Measurements from ENCODE around the gene MYL7. TPM values are rescaled to one million over a fixed set of nuclear protein-coding genes. Genes with fewer than 3 reads are reported as not detected.

Gene MYL7
- total RNA-seq, 1 experiment from 2014 or later, result not detected

- Histone ChIP-seq H3K27ac (ENCODE audit: low read depth, low read length) (no peak overlapping the region), H3K4me1 (ENCODE audit: control insufficient read depth in 1 of 2, insufficient read depth in 2 of 2, low read length in 2 of 2) (no peaks in the 10 kb centered on the region), H4K20me1 (ENCODE audit: insufficient read depth) (no peaks in the 10 kb centered on the region), H3K9me3 (ENCODE audit: control insufficient read depth in 1 of 2, insufficient read depth in 1 of 2, low read depth in 1 of 2, low read length in 2 of 2) (no peaks in the 10 kb centered on the region), H3K4me3 (replicated peaks in 1 of 2; ENCODE audit: low read depth in 1 of 2, low read length in 2 of 2) (no peak overlapping the region), H3K9ac (ENCODE audit: low read length) (no peak overlapping the region), H3K79me2 (ENCODE audit: insufficient read depth, low read length) (no peaks in the 10 kb centered on the region), H2AFZ (ENCODE audit: low read depth, low read length, poor library complexity, severe bottlenecking) (no peak overlapping the region), H3K27me3 (ENCODE audit: insufficient read depth, low read length) (no peaks in the 10 kb centered on the region), H3K36me3 (ENCODE audit: control insufficient read depth in 1 of 2, insufficient read depth in 2 of 2, low read length in 2 of 2) (no peaks in the 10 kb centered on the region), H3K9me2 (ENCODE audit: insufficient read depth) (no peaks in the 10 kb centered on the region), H3K4me2 (ENCODE audit: low read length) (no peak overlapping the region)
- DNase-seq (ENCODE audit: low read depth, low spot score) (no peak), ATAC-seq (no peak)
- ChIA-PET POLR2A (no interaction called here), CTCF (no interaction called here), RAD21 (ENCODE audit: low non-redundant PET in 1 of 2, low total read pairs in 2 of 2, uncharacterized antibody in 2 of 2, unreplicated experiment in 2 of 2) (no interaction called here)
- TF ChIP-seq SP1 (IDR thresholded peaks at IDR 0.05; ENCODE audit: low read depth) (no peak), YY1 (IDR thresholded peaks at IDR 0.05; ENCODE audit: extremely low read depth, insufficient replicate concordance, low read depth, low read length) (no peak), MAX (IDR thresholded peaks at IDR 0.05) (no peak), EZH2 (IDR thresholded peaks at IDR 0.05) (no peak), TCF7L2 (IDR thresholded peaks at IDR 0.05; ENCODE audit: borderline replicate concordance, extremely low read depth, insufficient read depth, insufficient read length) (no peak), POLR2A (IDR thresholded peaks at IDR 0.05; ENCODE audit: borderline replicate concordance, extremely low read depth, insufficient read depth, insufficient read length) (no peak), ATF3 (IDR thresholded peaks at IDR 0.05) (no peak), ZFX (IDR thresholded peaks at IDR 0.05) (no peak), CBX3 (IDR thresholded peaks at IDR 0.05; ENCODE audit: low read depth) (no peak), REST (IDR thresholded peaks at IDR 0.05; ENCODE audit: low read depth) (no peak), POLR2AphosphoS5 (IDR thresholded peaks at IDR 0.05; ENCODE audit: low read depth, low read length) (no peak), ZBTB33 (IDR thresholded peaks at IDR 0.05; ENCODE audit: extremely low read depth, insufficient replicate concordance, low read length) (no peak)
- intact Hi-C loops (cut with micrococcal nuclease), result no loop called here
- no TSS peak for BruUV-seq (replicated peaks)
Observed at GRCh38 chr7:44158096-44158872, 17.2 kb upstream of the MYL7 start.

Data from HCT116 (cell line).